Left forelimb (tissue), 1 donor: ENCODE measurements around the gene SERPINB6.
"Not testable (repeated sequence)": the region's sequence is repeated elsewhere in the genome, so short reads cannot be mapped to it uniquely, and the experiment has no call there.

Source experiments
- DNase-seq: peaks from one replicate; pipeline ENCODE4 v3.0.0-alpha.2; 2018; ENCODE audit warnings: low spot score

The SERPINB6 gene

DNA sequence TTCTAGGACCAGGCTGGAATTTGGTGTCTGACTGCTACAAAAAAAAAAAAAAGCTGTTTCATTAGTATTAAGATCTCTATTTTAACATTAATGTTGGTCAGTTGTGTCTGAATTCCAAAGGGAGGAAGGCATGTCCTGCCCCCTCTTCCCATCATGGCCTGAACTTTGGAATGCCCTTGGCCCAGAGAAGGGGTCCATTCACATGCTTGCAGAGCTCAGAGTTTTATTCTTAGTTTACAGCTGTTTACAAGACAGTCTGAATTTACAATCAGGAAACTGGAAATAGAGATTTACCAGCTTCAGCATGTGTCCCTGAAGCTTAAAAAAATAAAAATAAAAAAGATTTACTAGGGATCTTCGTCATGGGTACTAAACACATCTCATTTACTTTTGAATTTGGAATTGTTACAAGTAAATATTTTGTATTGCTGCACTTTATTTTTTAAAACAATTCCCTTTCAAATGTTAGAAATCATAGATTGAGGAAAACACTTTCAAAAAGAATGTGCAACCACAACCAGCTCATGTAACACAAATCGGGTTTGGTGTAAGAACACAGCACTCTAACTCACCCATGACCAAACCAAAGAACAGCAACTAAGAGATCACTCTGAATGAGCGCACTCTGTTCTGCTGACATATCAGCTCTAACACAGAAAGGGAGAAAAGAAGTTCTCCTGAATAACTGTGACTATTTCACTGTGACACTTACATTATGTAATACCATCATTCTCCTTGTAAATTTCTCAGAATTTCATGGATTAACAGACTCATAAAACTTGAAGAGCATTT is 6.6 kb upstream of the SERPINB6 start:
- no peak for DNase-seq

DNA sequence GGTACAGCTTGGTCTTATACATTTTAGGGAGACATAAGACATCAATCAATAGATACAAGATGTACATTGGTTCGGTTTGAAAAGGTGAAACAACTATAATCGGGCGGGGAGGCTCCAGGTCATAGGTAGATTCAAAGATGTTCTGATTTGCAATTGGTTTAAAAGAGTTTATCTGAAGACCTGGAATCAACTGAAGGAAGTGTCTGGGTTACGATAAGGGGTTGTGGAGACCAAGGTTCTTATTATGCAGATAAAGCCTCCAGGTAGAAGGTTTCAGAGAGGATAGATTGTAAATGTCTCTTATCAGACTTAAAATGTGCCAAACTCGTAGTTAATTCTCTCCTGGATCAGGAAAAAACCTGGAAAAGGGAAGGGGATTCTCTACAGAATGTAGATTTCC is 5.9 kb upstream of the SERPINB6 start:
- DNase-seq: no peak

DNA sequence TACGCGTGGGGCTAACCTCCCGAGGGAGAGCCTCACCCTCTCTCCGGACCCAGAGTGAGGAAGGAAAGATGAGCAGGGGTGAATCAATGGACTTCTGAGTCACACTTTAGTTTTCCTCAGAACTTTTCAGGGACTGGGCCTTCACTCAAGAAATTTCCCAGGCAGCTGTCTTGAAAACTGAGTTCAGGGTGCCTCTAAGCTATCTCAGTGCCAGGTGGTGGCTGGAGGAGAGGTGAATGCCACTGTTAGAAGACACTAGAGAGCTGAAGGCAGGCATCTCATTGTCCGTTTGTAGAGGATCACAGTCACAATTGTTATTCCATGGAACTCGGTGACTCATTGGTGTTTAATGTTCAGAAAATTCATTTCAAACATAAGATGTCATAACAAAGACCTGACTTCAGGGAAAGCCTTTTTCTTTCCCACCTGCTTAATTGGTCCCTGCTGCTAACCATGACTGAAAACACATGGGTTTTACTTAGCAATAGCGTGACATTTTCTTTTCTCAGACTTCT is 5.3 kb upstream of the SERPINB6 start:
- no peak for DNase-seq

DNA sequence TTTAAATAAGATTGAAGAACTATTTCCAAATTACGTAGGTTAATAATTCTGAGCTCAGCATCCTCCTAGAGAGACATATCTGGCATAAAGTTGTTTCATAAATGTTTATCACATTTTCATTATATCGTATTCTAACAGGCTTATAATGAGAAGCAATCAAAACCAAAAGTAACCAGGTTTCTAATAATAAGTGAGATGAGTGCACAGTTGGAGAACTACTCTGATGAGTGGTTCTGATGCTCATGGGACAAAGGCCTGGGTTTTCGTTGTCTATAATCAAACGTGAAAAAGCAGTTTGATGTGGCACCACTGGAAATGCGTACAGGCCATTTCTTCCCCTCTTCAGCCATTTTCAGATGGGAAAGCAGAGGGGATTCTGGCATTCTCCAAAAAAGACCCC is 4.7 kb upstream of the SERPINB6 start:
- DNase-seq: no peak

DNA sequence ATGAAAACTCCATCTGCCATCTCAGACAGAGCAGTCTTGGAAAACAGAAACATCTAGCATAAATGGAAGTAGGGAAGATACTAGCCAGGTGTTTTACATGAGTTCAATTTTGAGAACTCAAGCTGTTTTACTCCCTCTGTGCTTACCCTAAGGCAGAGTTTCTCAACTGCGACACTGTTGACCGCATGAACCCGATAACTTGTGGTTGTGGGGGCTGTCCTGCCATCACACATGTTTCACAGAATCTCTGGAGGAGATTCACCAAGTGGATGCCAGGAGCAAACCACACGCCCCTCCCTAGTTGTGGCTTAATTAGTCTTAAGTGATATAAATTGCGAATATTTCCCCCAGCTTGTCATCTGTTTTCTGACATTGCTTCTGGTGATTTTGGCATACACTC is 2.3 kb upstream of the SERPINB6 start:
- no peak for DNase-seq

DNA sequence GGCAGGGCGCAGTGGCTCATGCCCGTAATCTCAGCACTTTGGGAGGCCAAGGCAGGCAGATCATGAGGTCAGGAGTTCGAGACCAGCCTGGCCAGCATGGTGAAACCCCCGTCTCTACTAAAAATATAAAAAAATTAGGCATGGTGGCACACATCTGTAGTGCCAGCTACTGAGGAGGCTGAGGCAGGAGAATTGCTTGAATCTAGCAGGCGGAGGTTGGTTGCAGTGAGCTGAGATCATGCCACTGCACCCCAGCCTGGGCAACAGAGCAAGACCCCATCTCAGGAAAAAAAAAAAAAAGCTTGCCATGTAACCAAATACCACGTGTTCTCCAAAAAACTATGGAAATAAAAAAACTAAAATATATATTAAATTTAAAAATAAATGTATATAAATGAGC is 1.8 kb upstream of the SERPINB6 start:
- DNase-seq: not testable (repeated sequence)

DNA sequence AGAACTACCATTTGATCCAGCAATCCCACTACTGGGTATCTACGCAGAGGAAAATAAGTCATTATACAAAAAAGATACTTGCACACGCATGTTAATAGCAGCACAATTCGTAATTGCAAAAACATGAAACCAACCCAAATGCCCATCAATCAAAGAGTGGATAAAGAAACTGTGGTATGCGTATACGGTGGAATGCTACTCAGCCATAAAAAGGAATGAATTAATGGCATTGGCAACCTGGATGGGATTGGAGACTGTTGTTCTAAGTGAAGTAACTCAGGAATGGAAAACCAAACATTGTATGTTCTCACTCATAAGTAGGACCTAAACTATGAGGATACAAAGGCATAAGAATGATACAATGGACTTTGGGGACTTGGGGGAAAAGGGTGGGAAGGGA is 1.3 kb upstream of the SERPINB6 start:
- not testable (repeated sequence) for DNase-seq

DNA sequence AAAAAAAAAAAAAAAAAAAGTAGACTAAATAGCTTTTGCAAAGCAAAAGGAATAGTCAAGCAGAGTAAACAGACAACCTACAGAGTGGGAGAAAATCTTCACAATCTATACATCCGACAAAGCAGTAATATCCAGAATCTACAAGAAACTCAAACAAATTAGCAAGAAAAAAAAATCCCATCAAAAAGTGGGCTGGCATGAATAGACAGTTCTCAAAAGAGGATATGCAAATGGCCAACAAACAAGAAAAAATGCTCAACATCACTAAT is 786 bp upstream of the SERPINB6 start:
- DNase-seq: not testable (repeated sequence)

DNA sequence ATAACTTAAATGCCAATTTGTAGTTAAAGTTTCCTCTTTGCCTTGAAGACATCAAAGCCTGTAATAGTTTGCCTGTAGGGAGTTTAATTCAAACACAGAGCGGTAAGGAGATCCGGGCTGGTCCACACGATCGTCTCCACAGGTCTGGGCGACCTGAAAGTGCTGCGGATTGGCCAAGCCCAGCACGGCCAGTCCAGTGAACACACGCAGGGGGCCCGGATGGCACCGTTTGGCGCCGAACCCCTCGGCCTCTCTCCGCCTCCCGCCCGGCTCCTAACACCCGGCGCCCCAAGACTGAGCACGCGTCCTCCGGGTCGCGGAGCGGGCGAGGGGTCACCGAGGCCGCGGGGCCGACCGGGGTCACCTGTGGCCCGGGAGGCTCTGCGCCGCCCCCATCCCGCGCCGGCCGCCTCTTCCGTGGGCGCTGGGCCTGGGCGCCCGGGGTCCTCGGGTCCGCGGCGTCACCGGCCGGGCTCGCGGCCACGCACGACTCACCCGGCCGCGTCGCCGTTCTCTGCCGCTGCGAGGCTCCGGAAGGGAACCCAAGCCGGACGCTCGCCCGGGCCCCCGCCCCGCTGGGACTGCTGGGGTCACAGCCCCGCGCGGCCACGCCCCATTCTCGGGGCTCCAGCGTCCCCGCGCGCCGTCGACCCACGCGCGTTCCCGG is 481 bp downstream of the SERPINB6 start:
- no peak for DNase-seq

DNA sequence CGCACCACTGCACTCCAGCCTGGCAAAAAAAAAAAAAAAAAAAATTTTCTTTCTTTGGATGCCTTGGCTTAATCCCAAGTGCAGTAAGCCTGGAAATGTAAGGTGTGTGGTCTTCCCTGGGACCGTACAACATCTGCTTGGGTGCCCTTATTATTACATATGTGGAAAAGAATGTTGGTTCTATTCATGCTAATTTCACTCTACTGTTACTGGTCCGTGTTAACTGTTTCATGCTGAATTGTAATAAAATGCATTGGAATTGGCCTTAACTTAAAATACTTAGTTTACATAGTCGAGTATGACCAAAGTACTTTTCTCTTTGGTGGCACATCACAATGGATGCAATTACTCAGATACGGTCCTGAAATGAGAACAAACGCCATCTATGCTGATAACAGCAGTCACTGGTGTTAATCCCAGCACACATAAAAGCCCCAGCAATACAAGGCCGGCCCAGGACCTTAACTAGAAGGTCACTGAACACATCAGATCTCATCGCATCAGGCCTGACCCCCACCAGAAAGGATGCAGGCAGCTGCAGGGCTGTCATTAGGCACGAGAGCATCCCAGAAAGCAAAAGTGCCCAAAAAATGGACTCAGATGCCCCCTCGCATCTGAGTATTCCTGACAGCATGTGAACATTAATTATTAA is 1.2 kb downstream of the SERPINB6 start:
- no peak for DNase-seq

DNA sequence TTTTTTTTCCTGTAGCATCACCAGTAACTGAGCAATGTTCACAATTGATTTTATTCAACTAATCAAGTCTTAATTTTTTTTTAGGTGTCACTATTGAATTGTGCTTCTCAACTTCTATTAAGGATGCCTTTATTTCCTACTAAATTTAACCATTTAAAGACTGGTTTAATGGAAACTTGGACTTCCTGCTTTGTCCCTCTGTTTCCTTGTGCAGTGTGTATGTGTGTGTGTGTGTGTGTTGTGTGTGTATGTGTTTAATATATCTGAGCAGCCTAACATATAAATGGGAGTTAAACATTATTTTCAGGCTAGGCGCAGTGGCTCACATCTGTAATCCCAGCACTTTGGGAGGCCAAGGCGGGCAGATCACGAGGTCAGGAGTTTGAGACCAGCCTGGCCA is 1.8 kb downstream of the SERPINB6 start:
- no peak for DNase-seq

DNA sequence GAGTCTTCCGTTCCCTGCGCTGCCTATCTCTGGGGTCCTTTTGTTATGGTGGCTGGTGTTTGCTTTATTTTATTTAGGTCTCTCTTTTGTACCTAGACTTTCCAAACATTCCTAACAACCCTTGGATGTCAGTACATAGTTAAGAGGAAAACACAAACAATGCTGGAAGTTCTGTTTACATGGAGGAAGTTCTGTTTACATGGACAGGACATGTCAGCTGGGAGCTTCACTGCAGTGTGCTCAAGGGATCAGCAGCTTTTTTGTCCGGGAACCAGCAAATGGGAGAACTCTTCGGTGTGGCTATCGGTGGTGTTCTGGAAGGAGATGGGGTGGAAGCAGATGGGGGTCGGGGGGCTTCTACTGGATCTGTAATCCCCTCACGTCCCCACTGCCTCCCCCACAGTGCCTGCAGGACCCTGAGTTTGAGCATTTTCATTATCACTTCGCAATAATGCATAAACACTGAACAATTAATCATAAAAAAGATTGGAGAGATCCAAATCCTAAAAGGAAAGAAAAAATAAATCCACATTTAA is 2.7 kb downstream of the SERPINB6 start:
- no peak for DNase-seq

DNA sequence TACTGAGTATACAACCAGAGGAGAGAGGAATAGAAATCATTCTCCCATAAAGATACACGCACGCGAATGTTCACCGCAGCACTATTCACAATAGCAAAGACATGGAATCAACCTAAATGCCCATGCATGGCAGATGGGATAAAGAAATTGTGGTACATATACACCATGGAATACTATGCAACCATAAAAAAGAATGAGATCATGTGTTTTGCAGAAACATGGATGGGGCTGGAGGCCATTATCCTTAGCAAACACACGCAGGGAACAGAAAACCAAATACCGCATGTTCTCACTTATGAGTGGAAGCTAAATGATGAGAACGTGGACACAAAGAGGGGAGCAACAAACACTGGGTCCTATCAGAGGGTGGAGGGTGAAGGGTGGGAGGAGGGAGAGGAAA is 3.4 kb downstream of the SERPINB6 start:
- DNase-seq: no peak

DNA sequence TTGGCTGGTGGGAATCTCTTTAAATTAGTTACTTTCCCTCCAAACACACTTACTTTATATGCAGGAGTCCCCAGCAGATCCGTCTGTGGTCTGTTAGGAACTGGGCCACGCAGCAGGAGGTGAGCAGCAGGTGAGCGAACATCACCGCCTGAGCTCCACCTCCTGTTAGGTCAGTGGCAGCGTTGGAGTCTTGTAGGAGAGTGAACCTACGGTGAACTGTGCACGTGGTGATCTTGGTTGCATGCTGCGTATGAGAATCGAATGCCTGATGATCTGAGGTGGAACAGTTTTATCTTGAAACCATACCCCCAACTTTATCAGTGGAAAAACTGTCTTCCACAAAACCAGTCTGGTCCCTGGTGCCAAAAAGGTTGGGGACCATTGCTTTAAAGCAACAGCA is 5.0 kb downstream of the SERPINB6 start:
- no peak for DNase-seq

DNA sequence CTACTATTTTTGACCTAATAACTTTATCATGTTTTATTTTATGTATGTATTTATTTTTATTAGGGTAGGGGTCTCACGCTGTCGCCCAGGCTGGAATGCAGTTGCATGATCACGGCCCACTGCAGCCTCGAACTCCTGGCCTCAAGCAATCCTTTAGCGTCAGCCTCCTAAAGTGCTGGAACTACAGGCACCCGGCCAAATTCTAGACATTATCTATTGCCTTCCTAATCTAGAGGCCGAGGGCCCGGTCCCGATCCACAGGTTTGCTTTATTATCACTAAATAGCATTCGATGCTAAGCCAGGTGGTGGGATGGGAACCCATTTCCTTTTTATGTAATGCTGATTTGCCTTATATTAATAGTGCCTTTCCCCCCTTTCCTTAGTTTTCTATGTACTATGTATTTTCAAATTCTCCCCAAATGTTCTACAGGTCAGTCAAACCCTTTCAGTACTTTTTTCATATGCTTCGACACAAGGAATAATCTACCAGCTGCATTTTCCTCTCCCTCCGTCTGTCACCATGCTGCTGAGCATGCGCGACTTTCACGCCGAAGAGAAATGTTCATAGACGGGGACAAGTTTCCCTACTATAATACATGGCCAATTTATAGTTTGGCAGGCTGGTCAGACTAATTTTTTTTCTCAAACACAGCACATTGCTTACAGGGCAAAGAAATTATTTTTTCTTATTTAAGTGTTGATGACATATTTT is 6.4 kb downstream of the SERPINB6 start:
- no peak for DNase-seq

DNA sequence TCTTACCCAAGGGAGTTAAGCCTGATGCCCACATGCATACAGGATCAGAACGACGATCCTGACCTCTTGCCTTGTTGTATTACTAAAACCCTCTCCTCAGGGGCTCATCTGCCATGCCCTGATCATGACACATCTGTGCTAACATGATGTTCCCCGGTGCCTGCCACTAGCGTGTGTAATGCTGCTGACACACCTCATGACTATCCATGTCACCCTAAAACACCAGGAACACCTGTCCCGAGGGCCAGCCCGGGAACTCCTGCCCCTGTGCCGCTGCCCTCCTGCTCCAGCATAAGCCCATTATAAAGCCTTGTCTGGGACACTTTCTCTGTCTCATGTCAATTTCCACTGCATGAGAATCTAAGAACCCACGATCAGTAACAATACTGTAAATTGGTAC is 7.6 kb downstream of the SERPINB6 start:
- DNase-seq: no peak

DNA sequence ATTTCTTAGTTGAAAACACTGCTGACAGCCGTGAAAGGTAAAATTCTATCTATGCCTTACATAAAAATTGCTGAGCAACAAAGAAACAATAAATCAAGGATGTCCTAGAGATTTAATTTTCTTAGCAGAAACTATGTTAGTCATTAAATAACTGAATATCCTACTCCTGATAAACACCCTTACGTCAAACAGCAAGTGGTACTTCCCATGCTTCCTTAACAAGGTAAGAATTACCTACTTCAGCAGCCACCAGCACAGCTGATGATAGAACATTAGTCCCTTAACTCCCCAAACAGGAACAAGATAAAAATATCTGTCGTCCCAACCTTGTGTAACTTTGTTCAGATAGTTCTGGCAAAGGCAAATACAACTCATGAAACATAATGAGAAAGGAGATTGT is 8.7 kb downstream of the SERPINB6 start:
- DNase-seq: no peak

DNA sequence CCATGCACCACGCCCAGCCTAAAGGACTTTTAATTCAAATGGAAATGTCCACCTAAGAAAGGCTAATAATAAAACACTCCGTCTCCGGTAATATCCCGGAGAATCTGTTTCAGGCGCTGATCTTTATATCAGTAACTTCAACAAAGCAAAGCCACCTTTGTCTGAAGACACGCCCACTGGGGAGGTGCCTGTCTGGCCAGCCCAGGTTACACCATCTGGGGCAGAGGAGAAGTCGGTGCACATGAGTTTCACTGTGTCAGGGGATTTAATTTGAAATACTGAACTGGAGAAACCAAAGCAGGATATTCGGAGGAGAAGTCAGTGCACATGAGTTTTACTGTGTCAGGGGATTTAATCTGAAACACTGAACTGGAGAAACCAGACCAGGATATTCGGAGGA is 9.4 kb downstream of the SERPINB6 start:
- no peak for DNase-seq

DNA sequence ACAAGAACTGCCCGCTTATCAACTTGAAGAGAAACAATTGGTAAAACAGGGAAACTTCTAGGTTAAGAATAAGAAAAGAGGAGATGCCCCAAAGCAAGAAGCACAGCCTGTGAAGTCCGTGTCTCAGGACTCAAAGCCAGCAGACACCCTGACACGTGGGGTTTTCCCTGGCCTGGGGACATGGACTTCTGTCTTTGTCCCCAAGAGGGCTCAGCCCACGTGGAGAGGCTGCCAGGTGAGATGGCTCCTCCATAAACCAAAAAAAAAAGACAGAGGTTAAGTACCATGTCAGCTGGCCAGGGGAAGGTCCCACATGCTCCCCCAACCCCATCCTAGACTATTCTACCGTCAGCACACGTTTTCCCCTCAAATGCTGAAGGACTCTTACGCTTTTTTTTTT is 9.9 kb downstream of the SERPINB6 start:
- no peak for DNase-seq

DNA sequence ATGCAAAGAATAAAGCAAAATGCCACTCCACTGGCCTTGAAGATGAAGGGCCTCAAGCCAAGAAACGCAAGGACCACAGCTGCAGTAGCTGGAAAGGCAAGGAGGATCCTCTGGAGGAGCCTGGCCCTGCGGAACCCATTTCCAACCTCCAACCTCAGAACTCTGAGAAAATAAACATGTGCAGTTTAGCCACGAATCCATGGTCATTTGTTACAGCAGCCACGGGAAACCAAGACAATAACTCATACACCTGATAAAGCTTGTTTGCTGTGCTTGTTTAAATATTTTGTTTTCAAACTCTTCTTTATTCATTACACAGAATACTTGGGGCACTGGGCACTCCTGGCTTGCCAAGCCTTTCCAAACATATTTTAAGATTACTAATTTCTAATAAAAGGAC is 10.4 kb downstream of the SERPINB6 start:
- no peak for DNase-seq

DNA sequence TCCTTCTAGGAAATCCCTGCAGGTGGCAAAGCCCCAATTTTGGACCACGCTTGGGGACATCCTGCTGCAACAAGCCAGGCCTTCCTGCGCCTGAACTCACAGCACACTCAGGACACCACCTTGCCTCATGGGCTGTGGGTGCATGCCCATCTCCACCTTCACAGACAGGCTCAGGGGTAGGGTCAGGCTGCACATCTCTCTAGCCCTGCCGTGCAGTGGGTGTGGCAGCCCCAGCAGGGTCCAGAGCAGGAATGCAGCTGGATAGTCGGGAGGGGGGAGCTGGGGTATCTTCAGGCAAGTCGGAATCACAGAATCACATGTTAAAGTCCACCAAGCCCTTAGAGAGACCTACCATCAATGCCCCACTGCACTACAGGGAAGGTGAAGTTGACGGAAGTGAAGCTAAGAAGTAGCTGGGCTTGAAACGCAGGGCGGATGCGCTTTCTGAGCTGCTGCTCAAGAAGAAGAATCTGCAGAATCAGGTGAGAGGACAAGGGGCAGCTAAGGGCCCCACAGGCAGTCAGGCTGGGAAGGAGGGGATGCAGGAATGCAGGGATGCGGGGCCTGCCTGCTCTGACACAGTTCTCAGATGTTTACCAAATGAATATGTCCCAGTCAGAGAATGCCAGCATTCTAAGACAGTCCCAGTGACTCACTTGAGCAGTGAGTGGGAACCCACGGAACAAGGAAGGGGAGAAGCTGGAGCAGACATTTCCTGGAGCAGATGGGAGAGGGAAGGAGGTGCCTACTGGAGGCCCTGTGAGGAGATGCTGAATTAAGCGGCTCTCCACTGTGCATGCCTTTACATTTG is 11.3 kb downstream of the SERPINB6 start:
- no peak for DNase-seq

DNA sequence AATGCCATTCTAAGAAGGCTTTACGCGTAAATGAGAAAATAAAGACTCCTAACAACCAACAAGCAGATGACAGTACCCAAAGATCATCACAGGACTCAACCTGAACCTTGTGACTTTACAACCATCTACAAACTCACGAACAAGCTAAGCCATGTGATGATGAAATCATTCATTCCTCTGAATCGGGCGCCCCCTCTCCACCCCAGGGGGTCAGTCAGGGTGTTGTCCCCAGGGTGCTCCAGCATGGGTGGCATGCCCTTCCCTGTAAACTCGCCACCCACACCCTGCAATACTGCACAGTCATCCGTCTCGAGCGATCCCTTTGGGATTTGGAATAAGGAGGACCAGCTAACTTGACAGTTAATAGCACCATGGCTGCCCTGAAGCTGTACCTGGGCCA is 12.6 kb downstream of the SERPINB6 start:
- no peak for DNase-seq
